Tibial nerve (tissue), 3 donors: ENCODE data around the gene PDCL3.

Experiments
- CTCF ChIP-seq, 5 experiments: fragments of 200-600 bp in 3 of 5; fragments of 450-650 bp in 2 of 5; sonication (generic) in 3 of 5; IDR thresholded peaks; one replicate each; pipeline ENCODE4 v1.5.1; 2016 to 2019; ENCODE audit warnings: antibody characterized with exemption in 5 of 5, mild to moderate bottlenecking in 3 of 5, moderate library complexity in 2 of 5
- POLR2A ChIP-seq, 2 donors: fragments of 450-650 bp; IDR thresholded peaks; one replicate each; pipeline ENCODE4 v1.6.1; 2017; ENCODE audit warnings: antibody characterized with exemption in 2 of 2, mild to moderate bottlenecking in 2 of 2, moderate library complexity in 2 of 2

DNA sequence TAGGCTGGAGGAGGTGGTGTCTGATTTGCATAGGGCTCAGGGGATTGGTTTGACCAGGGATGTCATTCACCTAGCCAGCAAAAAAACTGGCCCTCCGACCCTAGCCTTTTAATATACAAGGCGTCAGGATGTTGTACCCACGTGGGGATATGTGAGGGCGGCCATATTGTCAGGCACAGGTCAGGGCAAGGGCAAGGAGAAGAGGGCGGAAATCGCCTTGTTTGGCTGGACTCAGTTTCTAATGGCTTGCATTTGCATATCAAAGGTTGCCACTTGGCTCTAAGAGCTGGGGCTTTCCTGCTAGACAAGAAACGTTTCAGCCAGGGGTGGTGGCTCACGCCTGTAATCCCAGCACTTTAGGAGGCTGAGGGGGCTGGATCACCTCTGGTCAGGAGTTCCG is 24.9 kb upstream of the PDCL3 start:
- TF ChIP-seq CTCF (IDR thresholded peaks at IDR 0.05): no peak
- TF ChIP-seq POLR2A (IDR thresholded peaks at IDR 0.05): no peak
